ENCODE results near the gene ZNF468.
"Not testable (repeated sequence)": the region's sequence is repeated elsewhere in the genome, so short reads cannot be mapped to it uniquely, and the experiment has no call there.

Gene ZNF468

GRCh38 chr19:52880895-52881389 lies 23.5 kb upstream of the ZNF468 start:
- Histone ChIP-seq H3K36me3 (ENCODE audit: insufficient read depth, low read length) (peaks cover 63% of the 10 kb centered on the region), H3K4me3 (ENCODE audit: low read depth, low read length) (no peak overlapping the region), H3K27me3 (ENCODE audit: insufficient read depth, low read length) (no peaks in the 10 kb centered on the region), H3K4me1 (ENCODE audit: control insufficient read depth, insufficient read depth, low read length, unreplicated experiment) (no peaks in the 10 kb centered on the region), H3K79me2 (ENCODE audit: control insufficient read depth, insufficient read depth, low read length, unreplicated experiment) (no peaks in the 10 kb centered on the region), H3K27ac (ENCODE audit: low read depth, low read length) (no peak overlapping the region), H2AFZ (ENCODE audit: low read length, unreplicated experiment) (no peak overlapping the region)

- not testable (repeated sequence) for H3K27me3 ChIP-seq (ENCODE audit: insufficient read depth, low read length); H3K4me1 ChIP-seq (ENCODE audit: control insufficient read depth, insufficient read depth, low read length, unreplicated experiment); H3K36me3 ChIP-seq (ENCODE audit: insufficient read depth, low read length); H3K27ac ChIP-seq (ENCODE audit: low read depth, low read length); H2AFZ ChIP-seq (ENCODE audit: low read length, unreplicated experiment); H3K79me2 ChIP-seq (ENCODE audit: control insufficient read depth, insufficient read depth, low read length, unreplicated experiment); H3K4me3 ChIP-seq (ENCODE audit: low read depth, low read length)
Measured at GRCh38 chr19:52872996-52873395, 15.6 kb upstream of the ZNF468 start.

GRCh38 chr19:52871466-52871865 lies 14.0 kb upstream of the ZNF468 start:
- H3K27ac ChIP-seq (ENCODE audit: low read depth, low read length), result no peak overlapping the region
- no peaks in the 10 kb centered on the region for H3K4me1 ChIP-seq (ENCODE audit: control insufficient read depth, insufficient read depth, low read length, unreplicated experiment)
- H3K36me3 ChIP-seq (ENCODE audit: insufficient read depth, low read length), result no peaks in the 10 kb centered on the region
- H2AFZ ChIP-seq (ENCODE audit: low read length, unreplicated experiment), result no peak overlapping the region
- H3K79me2 ChIP-seq (ENCODE audit: control insufficient read depth, insufficient read depth, low read length, unreplicated experiment), result no peaks in the 10 kb centered on the region
- no peak overlapping the region for H3K4me3 ChIP-seq (ENCODE audit: low read depth, low read length)
- H3K27me3 ChIP-seq (ENCODE audit: insufficient read depth, low read length), result no peaks in the 10 kb centered on the region

GRCh38 chr19:52868031-52868430 lies 10.6 kb upstream of the ZNF468 start:
- H3K4me3 ChIP-seq (ENCODE audit: low read depth, low read length); H3K27me3 ChIP-seq (ENCODE audit: insufficient read depth, low read length); H3K36me3 ChIP-seq (ENCODE audit: insufficient read depth, low read length); H2AFZ ChIP-seq (ENCODE audit: low read length, unreplicated experiment); H3K27ac ChIP-seq (ENCODE audit: low read depth, low read length); H3K4me1 ChIP-seq (ENCODE audit: control insufficient read depth, insufficient read depth, low read length, unreplicated experiment); H3K79me2 ChIP-seq (ENCODE audit: control insufficient read depth, insufficient read depth, low read length, unreplicated experiment): not testable (repeated sequence)

GRCh38 chr19:52856540-52857377 lies 660 bp downstream of the ZNF468 start:
- not testable (repeated sequence) for H2AFZ ChIP-seq (ENCODE audit: low read length, unreplicated experiment); H3K27me3 ChIP-seq (ENCODE audit: insufficient read depth, low read length); H3K4me1 ChIP-seq (ENCODE audit: control insufficient read depth, insufficient read depth, low read length, unreplicated experiment); H3K36me3 ChIP-seq (ENCODE audit: insufficient read depth, low read length); H3K27ac ChIP-seq (ENCODE audit: low read depth, low read length); H3K79me2 ChIP-seq (ENCODE audit: control insufficient read depth, insufficient read depth, low read length, unreplicated experiment)
- peak overlapping the region; percentile 80 for H3K4me3 ChIP-seq (ENCODE audit: low read depth, low read length)

GRCh38 chr19:52847352-52847751 lies 10.1 kb downstream of the ZNF468 start:
- H3K27ac ChIP-seq (ENCODE audit: low read depth, low read length); H3K4me3 ChIP-seq (ENCODE audit: low read depth, low read length); H3K79me2 ChIP-seq (ENCODE audit: control insufficient read depth, insufficient read depth, low read length, unreplicated experiment); H3K27me3 ChIP-seq (ENCODE audit: insufficient read depth, low read length); H2AFZ ChIP-seq (ENCODE audit: low read length, unreplicated experiment); H3K4me1 ChIP-seq (ENCODE audit: control insufficient read depth, insufficient read depth, low read length, unreplicated experiment): not testable (repeated sequence)
- H3K36me3 ChIP-seq (ENCODE audit: insufficient read depth, low read length), result peaks cover 47% of the 10 kb centered on the region

- not testable (repeated sequence) for H3K4me3 ChIP-seq (ENCODE audit: low read depth, low read length); H2AFZ ChIP-seq (ENCODE audit: low read length, unreplicated experiment); H3K27ac ChIP-seq (ENCODE audit: low read depth, low read length); H3K27me3 ChIP-seq (ENCODE audit: insufficient read depth, low read length); H3K4me1 ChIP-seq (ENCODE audit: control insufficient read depth, insufficient read depth, low read length, unreplicated experiment); H3K79me2 ChIP-seq (ENCODE audit: control insufficient read depth, insufficient read depth, low read length, unreplicated experiment)
- peaks cover 61% of the 10 kb centered on the region for H3K36me3 ChIP-seq (ENCODE audit: insufficient read depth, low read length)
Measured at GRCh38 chr19:52840825-52841465, 16.5 kb downstream of the ZNF468 start.

GRCh38 chr19:52834289-52834688 lies 23.1 kb downstream of the ZNF468 start:
- not testable (repeated sequence) for H3K4me1 ChIP-seq (ENCODE audit: control insufficient read depth, insufficient read depth, low read length, unreplicated experiment); H3K27ac ChIP-seq (ENCODE audit: low read depth, low read length); H3K27me3 ChIP-seq (ENCODE audit: insufficient read depth, low read length); H3K4me3 ChIP-seq (ENCODE audit: low read depth, low read length); H3K79me2 ChIP-seq (ENCODE audit: control insufficient read depth, insufficient read depth, low read length, unreplicated experiment); H2AFZ ChIP-seq (ENCODE audit: low read length, unreplicated experiment)
- peaks cover 10% of the 10 kb centered on the region for H3K36me3 ChIP-seq (ENCODE audit: insufficient read depth, low read length)

- H3K4me1 ChIP-seq (ENCODE audit: control insufficient read depth, insufficient read depth, low read length, unreplicated experiment); H3K79me2 ChIP-seq (ENCODE audit: control insufficient read depth, insufficient read depth, low read length, unreplicated experiment); H3K36me3 ChIP-seq (ENCODE audit: insufficient read depth, low read length); H3K4me3 ChIP-seq (ENCODE audit: low read depth, low read length); H3K27me3 ChIP-seq (ENCODE audit: insufficient read depth, low read length); H3K27ac ChIP-seq (ENCODE audit: low read depth, low read length); H2AFZ ChIP-seq (ENCODE audit: low read length, unreplicated experiment): not testable (repeated sequence)
Measured at GRCh38 chr19:52833541-52833940, 23.9 kb downstream of the ZNF468 start.

- not testable (repeated sequence) for H3K27ac ChIP-seq (ENCODE audit: low read depth, low read length); H2AFZ ChIP-seq (ENCODE audit: low read length, unreplicated experiment); H3K36me3 ChIP-seq (ENCODE audit: insufficient read depth, low read length); H3K4me3 ChIP-seq (ENCODE audit: low read depth, low read length); H3K79me2 ChIP-seq (ENCODE audit: control insufficient read depth, insufficient read depth, low read length, unreplicated experiment); H3K4me1 ChIP-seq (ENCODE audit: control insufficient read depth, insufficient read depth, low read length, unreplicated experiment); H3K27me3 ChIP-seq (ENCODE audit: insufficient read depth, low read length)
Measured at GRCh38 chr19:52829866-52830265, 27.6 kb downstream of the ZNF468 start.

- Histone ChIP-seq H3K36me3 (ENCODE audit: insufficient read depth, low read length) (no peaks in the 10 kb centered on the region), H3K4me3 (ENCODE audit: low read depth, low read length) (no peak overlapping the region), H3K27ac (ENCODE audit: low read depth, low read length) (no peak overlapping the region), H3K79me2 (ENCODE audit: control insufficient read depth, insufficient read depth, low read length, unreplicated experiment) (peaks cover under 1% of the 10 kb centered on the region), H2AFZ (ENCODE audit: low read length, unreplicated experiment) (no peak overlapping the region), H3K4me1 (ENCODE audit: control insufficient read depth, insufficient read depth, low read length, unreplicated experiment) (no peaks in the 10 kb centered on the region), H3K27me3 (ENCODE audit: insufficient read depth, low read length) (no peaks in the 10 kb centered on the region)
Measured at GRCh38 chr19:52825765-52826164, 31.7 kb downstream of the ZNF468 start.
